ENCODE data around the gene SYNJ1. TPM values are rescaled to one million over a fixed set of nuclear protein-coding genes. Genes with fewer than 3 reads are reported as not detected.

Gene SYNJ1
- total and polyA plus RNA-seq, 10 of the 15 experiments (the other 5 are each of a cell fraction or from before 2014, with no cell fraction given) = 1.2 to 7.0 (median 3.5) TPM

GRCh38 chr21:32702702-32703101 lies 25.1 kb downstream of the SYNJ1 start:
- in situ Hi-C loops (cut with MboI) (no loop called here), intact Hi-C loops (cut with micrococcal nuclease; ENCODE audit: unreplicated experiment) (no loop called here)
- CTCF ChIA-PET = no interaction called here
- Histone ChIP-seq H3K4me2 (ENCODE audit: control insufficient read depth, insufficient read depth) (no peak overlapping the region), H4K20me1 (ENCODE audit: control insufficient read depth, insufficient read depth) (no peaks in the 10 kb centered on the region), H3K4me3 (no peak overlapping the region), H3K9me3 (replicated peaks; ENCODE audit: control insufficient read depth, insufficient read depth, low read length) (no peaks in the 10 kb centered on the region), H3K4me1 (ENCODE audit: control insufficient read depth, insufficient read depth, low read length) (no peaks in the 10 kb centered on the region), H3K27ac (ENCODE audit: control insufficient read depth, insufficient read depth) (no peak overlapping the region), H3K27me3 (replicated peaks in 1 of 2; ENCODE audit: control insufficient read depth in 2 of 2, insufficient read depth in 2 of 2, low read length in 1 of 2) (no peaks in the 10 kb centered on the region), H3K36me3 (ENCODE audit: control insufficient read depth in 2 of 2, insufficient read depth in 2 of 2, low read length in 1 of 2) (peaks cover 0 to 5% of the 10 kb centered on the region in 2 experiments; a peak in 1 of 4 replicates), H3K9ac (ENCODE audit: control insufficient read depth, insufficient read depth, low read length) (no peak overlapping the region), H3K79me2 (ENCODE audit: control insufficient read depth, insufficient read depth, low read length) (no peaks in the 10 kb centered on the region), H2AFZ (ENCODE audit: control insufficient read depth, low read depth, low read length) (no peak overlapping the region)
- SMC1A ChIA-PET (ENCODE audit: uncharacterized antibody, unreplicated experiment) = interaction anchor here (1.9 kb wide), 1 partner anchor 10 kb away, joined by 4 read pairs; no protein-coding TSS in a partner anchor
- FAIRE-seq (no peak), ATAC-seq (no peak), DNase-seq (ENCODE audit: low read depth, low spot score) (no peak)
- TF ChIP-seq SIX5 (IDR thresholded peaks at IDR 0.05; ENCODE audit: low read depth, low read length, severe bottlenecking) (no peak), STAT1 (conservative IDR thresholded peaks at IDR 0.05) (no peak), CBX3 (IDR thresholded peaks at IDR 0.05; ENCODE audit: borderline replicate concordance, low read depth) (no peak), CREB1 (IDR thresholded peaks at IDR 0.05; ENCODE audit: low read depth) (no peak), EED (IDR thresholded peaks at IDR 0.05; ENCODE audit: low read depth) (no peak), IRF5 (IDR thresholded peaks at IDR 0.05; ENCODE audit: borderline replicate concordance) (no peak), ZNF274 (IDR thresholded peaks at IDR 0.05; ENCODE audit: insufficient read depth, insufficient read length) (no peak), USF2 (IDR thresholded peaks at IDR 0.05; ENCODE audit: borderline replicate concordance, low read depth, low read length) (no peak)
- BruUV-seq (replicated peaks) = no TSS peak
- RAD21 ChIA-PET (ENCODE audit: unreplicated experiment) = no interaction called here
- WGBS (ENCODE audit: insufficient coverage, insufficient replicate concordance, low lambda C conversion rate, missing lambda C conversion rate) = 54% methylated on average over 4 of the region's 4 CpGs
- POLR2A ChIA-PET = no interaction called here
